ENCODE results near the gene ZNF221.

The ZNF221 gene

DNA sequence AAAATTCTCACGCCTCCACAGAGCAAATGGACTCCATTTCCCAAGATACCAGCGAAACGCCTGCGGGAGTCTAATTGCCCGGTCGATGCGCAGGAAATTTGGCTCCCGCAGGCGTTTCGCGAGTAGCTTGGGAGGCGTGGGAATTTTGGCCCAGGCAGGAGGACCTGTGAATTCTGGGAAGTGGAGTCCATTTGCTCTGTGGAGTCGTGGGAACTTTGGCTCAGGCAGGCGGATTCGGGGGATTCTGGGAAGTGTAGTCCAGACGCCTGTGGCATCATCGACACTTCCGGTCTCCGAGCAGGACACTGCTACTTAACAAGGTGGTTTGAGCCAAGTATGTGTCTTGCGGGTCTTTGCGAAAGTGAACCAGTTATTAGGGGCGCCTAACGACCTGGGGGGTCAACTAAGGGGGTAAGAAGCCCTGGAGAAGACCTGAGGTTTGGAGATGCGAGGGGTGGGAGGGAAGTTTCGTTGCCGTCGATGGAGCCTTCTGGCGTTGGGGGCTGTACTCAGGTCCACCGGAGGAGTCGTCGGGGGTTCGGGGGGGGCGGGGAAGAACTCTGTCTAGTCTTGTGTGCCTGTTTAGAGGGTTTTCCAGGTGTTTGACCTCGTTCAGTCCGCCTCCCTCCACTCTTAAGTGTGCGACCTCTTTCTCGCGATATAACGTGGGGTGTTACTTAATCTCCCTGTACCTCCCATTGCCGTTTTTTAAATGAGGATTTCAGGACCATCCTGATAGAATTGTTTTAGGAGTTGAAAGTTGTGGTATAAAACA lies 33.1 kb downstream of the ZNF221 start, which contains the start of gene ZNF155:
Gene ZNF155, plus strand, starts transcription at position 277 of the 775 bp plus-strand sequence. CDS start 4,356 bp downstream, outside the sequence.
- H3K9me3 ChIP-seq (ENCODE audit: control insufficient read depth, insufficient read depth, low read length): 0 out of 2 replicates have a peak, but pooled peaks cover 3% of the 10 kb centered on the region
- peak within 1 kb of the TSS; percentile 56 for H3K4me3 ChIP-seq (ENCODE audit: low read length)
- no peaks in the 10 kb centered on the region for H3K79me2 ChIP-seq (ENCODE audit: control insufficient read depth, low read length)
- no peaks in the 10 kb centered on the region; the same call in 1 of the 2 replicates for H3K4me1 ChIP-seq (ENCODE audit: control insufficient read depth, low read length)
- H3K27me3 ChIP-seq (ENCODE audit: control insufficient read depth, low read length): no peaks in the 10 kb centered on the region
- no peaks in the 10 kb centered on the region for H3F3A ChIP-seq (ENCODE audit: control insufficient read depth, insufficient read depth)
- no peaks in the 10 kb centered on the region for H3K9me2 ChIP-seq (replicated peaks; ENCODE audit: control insufficient read depth, low read length)
- H3K27ac ChIP-seq (ENCODE audit: low read depth, low read length): no peak within 1 kb of the TSS
- no peaks in the 10 kb centered on the region for H3K36me3 ChIP-seq (ENCODE audit: control insufficient read depth, low read length)
- H4K20me1 ChIP-seq (ENCODE audit: control insufficient read depth, insufficient read depth, low read depth, low read length): no peaks in the 10 kb centered on the region
- peak within 1 kb of the TSS; percentile 55 for H3K4me2 ChIP-seq (ENCODE audit: low read length)
- TF ChIP-seq EZH2phosphoT487 (IDR thresholded peaks at IDR 0.05; ENCODE audit: borderline replicate concordance, low read length): no peak
- TF ChIP-seq, protein P1, sequence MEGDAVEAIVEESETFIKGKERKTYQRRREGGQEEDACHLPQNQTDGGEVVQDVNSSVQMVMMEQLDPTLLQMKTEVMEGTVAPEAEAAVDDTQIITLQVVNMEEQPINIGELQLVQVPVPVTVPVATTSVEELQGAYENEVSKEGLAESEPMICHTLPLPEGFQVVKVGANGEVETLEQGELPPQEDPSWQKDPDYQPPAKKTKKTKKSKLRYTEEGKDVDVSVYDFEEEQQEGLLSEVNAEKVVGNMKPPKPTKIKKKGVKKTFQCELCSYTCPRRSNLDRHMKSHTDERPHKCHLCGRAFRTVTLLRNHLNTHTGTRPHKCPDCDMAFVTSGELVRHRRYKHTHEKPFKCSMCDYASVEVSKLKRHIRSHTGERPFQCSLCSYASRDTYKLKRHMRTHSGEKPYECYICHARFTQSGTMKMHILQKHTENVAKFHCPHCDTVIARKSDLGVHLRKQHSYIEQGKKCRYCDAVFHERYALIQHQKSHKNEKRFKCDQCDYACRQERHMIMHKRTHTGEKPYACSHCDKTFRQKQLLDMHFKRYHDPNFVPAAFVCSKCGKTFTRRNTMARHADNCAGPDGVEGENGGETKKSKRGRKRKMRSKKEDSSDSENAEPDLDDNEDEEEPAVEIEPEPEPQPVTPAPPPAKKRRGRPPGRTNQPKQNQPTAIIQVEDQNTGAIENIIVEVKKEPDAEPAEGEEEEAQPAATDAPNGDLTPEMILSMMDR (IDR thresholded peaks at IDR 0.05; ENCODE audit: low read depth, low read length, poor library complexity, severe bottlenecking): no peak

DNA sequence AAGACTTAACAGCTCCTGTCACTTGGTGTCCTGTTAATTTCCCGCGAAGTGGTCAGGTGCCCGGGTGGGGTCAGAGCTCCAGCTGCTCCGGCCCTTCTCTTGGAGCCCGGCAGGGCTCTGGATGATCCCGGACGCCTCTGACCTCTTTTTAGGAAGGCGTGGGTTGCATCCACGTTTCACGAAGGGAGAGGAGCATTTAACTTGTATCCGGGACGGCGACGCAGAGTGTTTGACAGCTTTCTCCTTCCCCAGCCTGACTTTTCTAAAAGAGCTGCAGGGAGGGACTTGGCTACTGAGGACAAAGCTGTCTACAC lies 33.6 kb downstream of the ZNF221 start:
- 0 out of 2 replicates have a peak, but pooled peaks cover 3% of the 10 kb centered on the region for H3K9me3 ChIP-seq (ENCODE audit: control insufficient read depth, insufficient read depth, low read length)
- no peak overlapping the region for H3K4me2 ChIP-seq (ENCODE audit: low read length)
- no peaks in the 10 kb centered on the region for H3K36me3 ChIP-seq (ENCODE audit: control insufficient read depth, low read length)
- no peaks in the 10 kb centered on the region for H3K9me2 ChIP-seq (replicated peaks; ENCODE audit: control insufficient read depth, low read length)
- no peaks in the 10 kb centered on the region for H3K27me3 ChIP-seq (ENCODE audit: control insufficient read depth, low read length)
- no peak for TF ChIP-seq EZH2phosphoT487 (IDR thresholded peaks at IDR 0.05; ENCODE audit: borderline replicate concordance, low read length)
- TF ChIP-seq, protein P1 (IDR thresholded peaks at IDR 0.05; ENCODE audit: low read depth, low read length, poor library complexity, severe bottlenecking): no peak
- H4K20me1 ChIP-seq (ENCODE audit: control insufficient read depth, insufficient read depth, low read depth, low read length): no peaks in the 10 kb centered on the region
- H3K4me1 ChIP-seq (ENCODE audit: control insufficient read depth, low read length): no peaks in the 10 kb centered on the region; the same call in 1 of the 2 replicates
- no peaks in the 10 kb centered on the region for H3K79me2 ChIP-seq (ENCODE audit: control insufficient read depth, low read length)
- no peak overlapping the region for H3K4me3 ChIP-seq (ENCODE audit: low read length)
- H3K27ac ChIP-seq (ENCODE audit: low read depth, low read length): no peak overlapping the region
- H3F3A ChIP-seq (ENCODE audit: control insufficient read depth, insufficient read depth): no peaks in the 10 kb centered on the region

DNA sequence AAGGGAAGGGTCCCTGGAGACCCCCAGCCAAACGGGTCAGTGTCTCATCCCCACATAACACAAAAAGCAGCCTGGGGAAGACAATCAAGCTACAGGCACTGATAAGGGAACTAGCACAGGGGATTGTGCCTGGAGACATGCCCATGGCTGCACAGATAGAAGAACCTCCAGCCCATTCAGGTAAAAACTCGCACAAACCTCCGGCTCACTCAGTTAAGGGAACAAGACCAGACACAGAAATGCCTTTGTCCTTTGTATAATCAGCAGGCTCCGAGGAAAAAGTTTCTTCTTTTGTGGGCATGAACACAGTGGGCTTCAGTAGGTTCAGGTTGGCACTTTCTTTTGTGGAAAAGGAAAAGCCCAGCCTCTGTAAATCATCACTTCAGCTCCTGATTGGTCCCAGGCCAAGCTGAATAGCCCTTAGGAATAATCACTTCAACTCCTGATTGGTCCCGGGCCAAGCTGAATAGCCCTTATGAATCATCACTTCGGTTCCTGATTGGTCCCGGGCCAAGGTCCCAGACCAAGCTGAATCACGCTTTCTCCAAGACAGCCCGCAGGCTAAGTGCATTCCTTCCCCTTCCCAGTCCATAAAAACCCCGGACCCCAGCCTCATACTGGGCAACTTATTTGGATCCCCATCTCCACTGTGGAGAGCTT lies 46.7 kb downstream of the ZNF221 start:
- H3K27ac ChIP-seq (ENCODE audit: low read depth, low read length): no peak overlapping the region

More for the DNA sequence above, 46.7 kb downstream of the ZNF221 start:
- Histone ChIP-seq H3K27me3 (ENCODE audit: control insufficient read depth, low read length) (no peaks in the 10 kb centered on the region), H3K4me1 (ENCODE audit: control insufficient read depth, low read length) (peaks cover 7% of the 10 kb centered on the region), H3K9me3 (ENCODE audit: control insufficient read depth, insufficient read depth, low read length) (peaks cover 12% of the 10 kb centered on the region; the same call in 1 of the 2 replicates), H3F3A (ENCODE audit: control insufficient read depth, insufficient read depth) (no peaks in the 10 kb centered on the region), H3K79me2 (ENCODE audit: control insufficient read depth, low read length) (no peaks in the 10 kb centered on the region), H3K4me2 (ENCODE audit: low read length) (no peak overlapping the region), H3K36me3 (ENCODE audit: control insufficient read depth, low read length) (no peaks in the 10 kb centered on the region; the same call in 1 of the 2 replicates), H3K9me2 (replicated peaks; ENCODE audit: control insufficient read depth, low read length) (no peaks in the 10 kb centered on the region), H3K4me3 (ENCODE audit: low read length) (no peak overlapping the region), H4K20me1 (ENCODE audit: control insufficient read depth, insufficient read depth, low read depth, low read length) (no peaks in the 10 kb centered on the region)
- TF ChIP-seq, protein P1 (IDR thresholded peaks at IDR 0.05; ENCODE audit: low read depth, low read length, poor library complexity, severe bottlenecking): no peak
- no peak for TF ChIP-seq EZH2phosphoT487 (IDR thresholded peaks at IDR 0.05; ENCODE audit: borderline replicate concordance, low read length)

Data from DOHH2 (cell line).